A204.1 (cell line): Measurements from ENCODE around the gene SEC23IP.
"Not testable (repeated sequence)": the region's sequence is repeated elsewhere in the genome, so short reads cannot be mapped to it uniquely, and the experiment has no call there.

Experiments
- FAIRE-seq: peaks from 2 replicates; lab custom pipeline; 2012; peaks lifted over from hg19 to GRCh38; lab: Jason Lieb, UNC

Gene SEC23IP

GRCh38 chr10:119883901-119884611, 8.5 kb upstream of the SEC23IP start:
- not testable (repeated sequence) for FAIRE-seq

DNA sequence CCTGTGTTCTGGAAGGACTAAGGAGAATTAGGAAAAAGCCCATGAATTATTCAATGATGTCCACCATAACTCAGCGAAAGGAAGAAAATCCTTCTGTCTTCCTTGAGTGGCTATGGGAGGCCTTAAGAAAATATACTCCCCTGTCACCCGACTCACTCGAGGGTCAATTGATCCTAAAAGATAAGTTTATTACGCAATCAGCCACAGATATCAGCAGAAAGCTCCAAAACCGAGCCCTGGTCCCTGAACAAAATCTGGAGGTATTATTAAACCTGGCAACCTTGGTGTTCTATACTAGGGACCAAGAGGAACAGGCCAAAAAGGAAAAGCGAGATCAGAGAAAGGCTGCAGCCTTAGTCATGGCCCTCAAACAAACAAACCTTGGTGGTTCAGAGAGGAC, 6.5 kb upstream of the SEC23IP start:
- not testable (repeated sequence) for FAIRE-seq

DNA sequence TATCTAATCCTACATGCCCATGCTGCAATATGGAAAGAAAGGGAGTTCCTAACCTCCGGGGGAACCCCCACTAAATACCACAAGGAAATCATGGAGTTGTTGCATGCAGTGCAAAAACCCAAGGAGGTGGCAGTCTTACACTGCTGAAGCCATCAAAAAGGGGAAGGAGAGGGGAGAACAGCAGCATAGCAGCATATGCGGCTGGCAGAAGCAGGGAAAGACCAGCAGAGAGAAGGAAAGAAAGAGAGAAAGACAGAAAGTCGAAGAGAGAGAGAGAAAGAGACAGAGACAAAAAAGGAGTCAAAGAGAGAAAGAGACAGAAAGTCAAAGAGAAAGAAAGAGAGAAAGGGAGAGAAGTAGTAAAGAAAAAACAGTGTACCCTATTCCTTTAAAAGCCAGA, 3.8 kb upstream of the SEC23IP start:
- FAIRE-seq, result not testable (repeated sequence)

DNA sequence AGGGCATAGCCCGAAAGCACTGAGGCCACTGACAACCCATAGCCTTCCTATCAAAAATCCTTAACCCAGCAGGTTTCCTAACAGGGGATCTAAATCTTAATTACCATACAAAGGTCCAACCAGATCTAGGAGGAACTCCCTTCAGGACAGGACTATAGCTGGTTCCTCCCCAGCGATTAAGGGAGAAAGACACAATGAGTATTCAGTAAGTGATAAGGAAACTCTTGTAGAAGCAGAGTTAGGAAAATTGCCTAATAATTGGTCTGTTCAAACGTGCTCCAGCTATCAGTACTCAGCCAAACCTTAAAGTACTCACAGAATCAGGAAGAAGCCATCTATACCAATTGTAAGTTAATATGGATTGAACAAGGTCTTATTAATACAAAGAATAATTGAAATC, 3.3 kb upstream of the SEC23IP start:
- not testable (repeated sequence) for FAIRE-seq

DNA sequence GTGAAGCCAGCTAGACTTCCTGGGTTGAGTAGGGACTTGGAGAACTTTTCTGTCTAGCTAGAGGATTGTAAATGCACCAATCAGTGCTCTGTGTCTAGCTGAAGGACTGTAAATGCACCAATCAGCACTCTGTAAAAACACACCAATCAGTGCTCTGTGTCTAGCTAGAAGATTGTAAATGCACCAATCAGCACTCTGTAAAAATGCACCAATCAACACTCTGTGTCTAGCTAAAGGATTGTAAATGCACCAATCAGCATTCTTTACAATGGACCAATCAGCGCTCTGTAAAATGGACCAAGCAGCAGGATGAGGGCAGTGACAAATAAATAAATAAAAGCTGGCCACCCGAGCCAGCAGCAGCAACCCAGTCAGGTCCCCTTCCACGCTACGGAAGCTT, 2.2 kb upstream of the SEC23IP start:
- FAIRE-seq, result not testable (repeated sequence)

DNA sequence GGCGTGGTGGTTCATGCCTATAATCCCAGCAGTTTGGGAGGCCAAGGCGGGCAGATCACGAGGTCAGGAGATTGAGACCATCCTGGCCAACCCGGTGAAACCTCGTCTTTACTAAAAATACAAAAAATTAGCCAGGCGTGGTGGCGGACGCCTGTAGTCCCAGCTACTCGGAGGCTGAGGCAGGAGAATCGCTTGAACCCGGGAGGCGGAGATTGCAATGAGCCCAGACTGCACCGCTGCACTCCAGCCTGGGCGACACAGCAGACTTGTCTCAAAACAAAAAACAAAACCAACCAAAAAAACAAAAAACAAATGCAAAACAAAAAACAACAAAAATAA, 712 bp upstream of the SEC23IP start:
- not testable (repeated sequence) for FAIRE-seq

GRCh38 chr10:119893074-119893473, 544 bp downstream of the SEC23IP start:
- no peak for FAIRE-seq

DNA sequence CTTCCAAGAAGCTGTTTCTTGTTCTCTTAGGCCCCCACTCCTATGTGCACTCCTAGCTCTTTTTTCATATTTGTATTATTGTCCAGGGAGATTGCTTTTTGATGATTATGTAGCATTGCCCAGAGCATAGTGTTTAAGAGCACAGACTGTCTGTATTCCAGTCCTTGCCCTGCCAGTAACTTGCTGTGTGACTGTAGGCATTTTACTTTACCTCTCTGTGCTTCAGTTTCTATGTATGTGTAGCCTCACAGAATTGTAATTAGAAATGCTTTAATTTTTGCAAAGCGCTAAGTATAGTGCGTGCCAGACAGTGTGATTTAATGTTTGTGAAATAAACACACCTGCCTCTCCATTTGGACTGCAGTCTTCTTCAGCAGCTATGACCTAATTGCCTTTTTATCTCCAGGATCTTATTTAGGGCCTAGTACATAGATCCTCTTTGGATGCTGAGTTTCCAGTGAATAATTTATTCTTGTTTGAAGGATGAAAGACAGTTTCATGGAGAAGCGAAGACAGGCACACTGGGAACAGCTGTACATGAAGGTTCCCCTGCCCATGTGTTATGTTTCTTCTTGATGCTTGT, 1.4 kb downstream of the SEC23IP start:
- FAIRE-seq, result no peak

DNA sequence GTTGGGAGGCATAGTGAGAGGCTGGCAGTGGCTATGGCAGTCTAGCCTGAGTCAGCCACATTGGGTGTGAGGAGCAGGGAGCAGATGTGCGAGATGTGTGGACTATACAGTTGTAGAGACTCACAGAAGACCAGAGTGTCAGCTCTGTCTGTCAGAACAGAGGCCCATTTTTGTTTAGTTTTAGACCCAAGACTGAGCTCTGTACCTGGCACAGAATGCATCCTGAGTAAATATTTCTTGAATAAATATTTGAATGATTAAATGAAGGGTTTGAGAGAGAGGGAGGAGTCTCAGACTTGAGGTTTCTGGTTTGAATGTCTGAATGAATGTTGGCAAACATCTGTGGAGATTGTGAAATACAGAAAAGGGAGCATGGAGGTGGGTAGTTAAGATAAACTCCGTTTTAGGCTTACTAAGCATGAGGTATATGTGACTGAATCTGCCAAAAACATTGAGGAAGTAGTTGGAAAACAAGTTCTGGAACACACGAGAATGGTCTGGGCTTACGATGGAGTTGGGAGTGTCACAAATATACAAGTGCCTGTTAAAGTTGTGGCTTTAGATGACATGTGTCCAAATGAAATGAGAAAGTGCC, 3.6 kb downstream of the SEC23IP start:
- no peak for FAIRE-seq

DNA sequence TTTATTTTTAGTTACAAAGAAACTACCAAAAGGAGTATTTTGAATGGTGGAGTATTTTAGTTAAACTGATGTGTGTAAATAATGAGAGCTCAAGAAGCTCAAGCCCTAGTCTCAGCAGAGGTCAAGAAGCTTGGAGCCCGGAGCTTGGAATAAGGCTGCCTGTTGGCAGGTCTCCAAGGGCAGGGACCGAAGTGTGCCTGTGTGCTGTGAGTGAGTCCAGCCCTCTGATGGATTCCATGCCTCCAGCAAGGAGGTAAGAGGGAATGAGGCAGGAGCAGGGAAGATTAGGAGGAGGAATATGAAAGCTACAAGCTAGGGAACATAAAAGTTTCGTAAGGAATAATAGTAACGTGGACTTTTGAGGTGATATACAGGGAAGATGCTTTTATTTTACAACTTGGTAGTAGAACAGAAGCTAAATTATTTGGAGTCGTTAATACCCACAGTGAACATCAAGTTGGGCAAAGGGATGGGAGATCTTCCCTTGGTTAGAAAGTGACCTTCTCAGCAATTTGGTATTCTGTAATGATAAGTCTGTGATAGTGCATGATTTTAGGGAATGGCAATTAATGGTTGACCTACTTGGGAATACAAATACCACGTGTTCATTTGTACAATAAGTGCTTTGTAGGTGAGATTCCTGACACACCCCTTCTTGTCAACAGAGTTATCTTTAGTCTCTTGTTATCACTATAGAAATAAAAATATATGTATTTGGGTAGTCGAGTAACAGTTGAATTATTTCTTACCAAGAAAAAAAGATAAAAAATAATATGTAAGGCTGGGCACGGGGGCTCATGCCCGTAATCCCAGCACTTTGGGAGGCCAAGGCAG, 4.6 kb downstream of the SEC23IP start:
- FAIRE-seq, result no peak

GRCh38 chr10:119898577-119898976, 6.0 kb downstream of the SEC23IP start:
- no peak for FAIRE-seq

GRCh38 chr10:119903946-119904666, 11.6 kb downstream of the SEC23IP start:
- FAIRE-seq, result no peak

DNA sequence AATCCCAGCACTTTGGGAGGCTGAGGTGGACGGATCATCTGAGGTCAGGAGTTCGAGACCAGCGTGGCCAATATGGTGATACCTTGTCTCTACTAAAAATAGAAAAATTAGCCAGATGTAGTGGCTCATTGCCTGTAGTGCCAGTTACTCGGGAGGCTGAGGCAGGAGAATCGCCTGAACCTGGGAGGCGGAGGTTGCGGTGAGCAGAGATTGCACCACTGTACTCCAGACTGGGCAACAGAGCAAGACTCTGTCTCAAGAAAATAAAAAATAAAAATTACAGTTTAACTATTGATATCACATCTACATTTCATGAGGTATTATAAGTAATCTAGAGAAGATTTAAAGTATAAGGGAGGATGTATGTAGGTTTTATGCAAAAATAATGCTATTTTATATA, 15.2 kb downstream of the SEC23IP start:
- FAIRE-seq, result not testable (repeated sequence)

DNA sequence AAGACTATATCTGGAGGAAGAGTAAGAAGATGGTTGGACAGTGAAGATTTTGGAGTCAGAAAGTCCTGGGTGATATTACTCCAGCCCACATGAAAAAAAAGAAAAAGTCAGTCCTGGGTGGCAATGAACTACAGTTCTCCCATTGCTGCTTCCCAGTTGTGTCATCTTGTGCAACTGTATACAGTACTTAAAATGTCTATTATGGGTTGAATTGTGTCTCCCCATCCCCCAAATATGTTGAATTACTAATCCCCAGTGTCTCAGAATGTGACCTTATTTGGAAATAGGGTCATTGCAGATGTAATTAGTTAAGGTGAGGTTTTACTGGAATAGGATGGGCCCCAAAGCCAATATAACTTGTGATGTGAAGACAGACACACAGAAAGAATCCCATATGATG, 15.6 kb downstream of the SEC23IP start:
- FAIRE-seq, result no peak

DNA sequence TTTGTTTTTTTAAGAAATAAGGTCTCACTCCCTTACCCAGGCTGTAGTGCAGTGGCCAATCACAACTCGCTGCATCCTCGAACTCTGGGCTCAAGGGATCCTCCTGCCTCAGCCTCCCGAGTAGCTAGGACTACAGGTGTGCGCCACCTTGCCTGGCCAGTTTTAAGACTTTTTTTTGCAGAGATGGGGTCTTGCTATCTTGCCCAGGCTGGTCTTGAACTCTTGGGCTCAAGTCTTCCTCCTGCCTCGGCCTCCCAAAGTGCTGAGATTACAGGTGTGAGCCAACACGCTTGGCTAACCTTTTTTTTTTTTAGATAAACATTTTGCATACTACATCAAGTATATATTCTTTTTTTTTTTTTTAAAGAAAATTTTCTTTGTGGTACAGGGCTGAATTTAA, 18.2 kb downstream of the SEC23IP start:
- no peak for FAIRE-seq

GRCh38 chr10:119917777-119918176, 25.2 kb downstream of the SEC23IP start:
- peak; percentile 68 for FAIRE-seq

- FAIRE-seq, result no peak
These were observed 26.7 kb downstream of the SEC23IP start for GRCh38 chr10:119919271-119919670.

GRCh38 chr10:119919826-119920225, 27.3 kb downstream of the SEC23IP start:
- no peak for FAIRE-seq

GRCh38 chr10:119928411-119928810, 35.9 kb downstream of the SEC23IP start:
- FAIRE-seq, result no peak

DNA sequence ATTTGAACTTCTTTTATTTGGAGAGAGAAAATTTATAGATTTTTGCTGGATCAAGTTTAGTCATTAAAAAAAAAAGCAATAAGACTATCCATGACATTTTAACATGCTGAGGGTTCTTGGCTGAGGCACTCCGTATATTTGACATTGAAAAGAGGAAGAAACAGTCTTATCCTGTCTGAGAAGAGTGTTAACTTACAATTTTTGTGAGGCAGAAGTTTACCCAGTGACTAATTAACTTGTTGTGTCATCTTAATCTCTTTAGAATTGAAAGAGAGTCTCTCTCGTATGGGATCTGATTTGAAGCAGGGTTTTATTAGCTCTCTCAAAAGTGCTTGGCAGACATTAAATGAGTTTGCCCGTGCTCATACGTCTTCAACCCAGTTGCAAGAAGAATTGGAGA, 39.3 kb downstream of the SEC23IP start:
- FAIRE-seq, result no peak

- no peak for FAIRE-seq
These were observed 40.1 kb downstream of the SEC23IP start for GRCh38 chr10:119932631-119933030.

- peak; percentile 83 for FAIRE-seq
These were observed 40.6 kb downstream of the SEC23IP start for GRCh38 chr10:119933179-119933578.
